Hepatocyte (in vitro differentiated cells): ENCODE data around the gene C4orf54.

Source experiments
- CTCF ChIP-seq: fragments of 200-600 bp; sonication (generic); IDR thresholded peaks from 2 replicates; pipeline ENCODE4 v1.5.1; 2016; ENCODE audit warnings: antibody characterized with exemption, mild to moderate bottlenecking; ENCODE audit not compliant: poor library complexity
- EZH2 ChIP-seq: fragments of 200-600 bp; sonication (generic); IDR thresholded peaks from 2 replicates; pipeline ENCODE4 v1.6.1; 2016; ENCODE audit warnings: antibody characterized with exemption, mild to moderate bottlenecking, borderline replicate concordance

- no peak for TF ChIP-seq EZH2
- TF ChIP-seq CTCF: no peak
Measured at GRCh38 chr4:99612704-99613103, 44.9 kb downstream of the C4orf54 start.
